HG03439 (cell line): ENCODE data around the gene OR51V1.
"Not testable (repeated sequence)": the region's sequence is repeated elsewhere in the genome, so short reads cannot be mapped to it uniquely, and the experiment has no call there.

Experiments
- ATAC-seq: cut with Tn5 transposase; IDR thresholded peaks from one replicate; pipeline ENCODE4 v1.9.1; 2021; ENCODE audit warnings: mild to moderate bottlenecking, moderate library complexity; ENCODE audit not compliant: unreplicated experiment

Gene OR51V1

DNA sequence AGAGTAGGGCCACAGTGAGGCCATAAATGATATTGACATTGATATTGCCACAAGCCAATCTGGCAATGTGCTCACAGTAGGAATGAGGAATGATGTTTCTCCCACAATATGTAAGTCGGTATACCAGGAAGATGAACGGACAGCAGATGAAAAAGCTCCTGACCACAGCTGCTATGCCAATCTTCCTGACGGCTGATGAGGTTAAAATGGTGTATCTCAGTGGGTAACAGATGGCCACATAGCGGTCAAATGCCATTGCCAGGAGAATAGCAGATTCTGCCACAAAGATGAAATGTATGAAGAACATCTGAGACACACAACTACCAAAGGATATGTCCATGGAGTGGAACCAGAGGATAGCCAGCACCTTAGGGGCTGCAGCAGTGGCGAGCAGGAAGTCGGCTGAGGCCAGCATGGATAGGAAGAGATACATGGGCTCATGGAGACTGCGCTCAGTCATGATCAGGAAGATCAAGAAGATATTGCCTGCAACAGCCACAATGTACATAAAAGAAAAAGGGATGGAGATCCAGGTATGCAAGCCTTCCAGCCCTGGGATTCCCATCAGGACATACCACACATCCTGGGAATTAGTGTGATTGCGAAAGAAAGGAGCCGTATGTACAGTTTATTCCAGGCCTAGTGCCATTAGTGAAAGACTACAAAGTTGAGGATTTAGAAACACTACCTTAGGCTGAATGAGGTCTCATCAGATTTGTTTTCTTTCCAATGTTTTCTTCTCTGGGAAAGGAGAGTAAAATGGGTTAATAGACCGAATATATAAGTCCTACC lies 22.2 kb downstream of the OR51V1 start:
- ATAC-seq, result no peak

DNA sequence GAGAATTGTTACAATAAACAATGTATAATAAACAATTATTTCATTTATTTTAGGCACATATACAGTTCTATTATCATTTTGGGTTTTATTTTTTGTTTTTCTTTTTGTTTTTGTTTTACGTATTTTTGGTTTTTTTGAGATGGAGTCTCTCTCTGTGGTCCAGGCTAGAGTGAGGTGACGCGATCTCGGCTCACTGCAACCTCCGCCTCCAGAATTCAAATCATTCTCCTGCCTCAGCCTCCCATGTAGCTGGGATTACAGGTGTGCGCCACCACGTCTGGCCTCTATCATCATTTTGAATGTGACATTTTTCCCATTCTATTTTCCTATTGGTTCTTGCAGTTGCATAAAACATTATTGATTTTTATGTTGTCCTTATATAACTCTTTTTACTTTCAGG lies 25.5 kb downstream of the OR51V1 start:
- ATAC-seq, result no peak

DNA sequence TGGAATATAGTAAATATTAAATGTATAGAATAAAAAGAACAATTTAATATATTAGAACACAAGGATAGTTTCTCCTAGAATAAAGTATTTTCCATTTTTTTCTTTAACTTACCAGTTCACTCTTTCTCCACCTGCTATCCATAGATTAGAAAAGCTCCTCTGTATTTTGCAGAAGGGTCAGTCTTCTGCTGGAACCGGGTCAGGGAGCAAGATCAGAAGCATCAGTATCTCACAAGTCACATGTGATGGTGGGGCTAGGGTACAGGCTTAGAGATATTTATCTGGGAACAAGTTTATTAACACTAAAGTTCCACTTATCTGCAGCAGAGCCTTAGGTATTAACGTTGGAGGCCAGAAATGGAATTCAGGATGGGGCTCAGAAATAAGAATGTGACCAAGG lies 28.6 kb downstream of the OR51V1 start:
- no peak for ATAC-seq

DNA sequence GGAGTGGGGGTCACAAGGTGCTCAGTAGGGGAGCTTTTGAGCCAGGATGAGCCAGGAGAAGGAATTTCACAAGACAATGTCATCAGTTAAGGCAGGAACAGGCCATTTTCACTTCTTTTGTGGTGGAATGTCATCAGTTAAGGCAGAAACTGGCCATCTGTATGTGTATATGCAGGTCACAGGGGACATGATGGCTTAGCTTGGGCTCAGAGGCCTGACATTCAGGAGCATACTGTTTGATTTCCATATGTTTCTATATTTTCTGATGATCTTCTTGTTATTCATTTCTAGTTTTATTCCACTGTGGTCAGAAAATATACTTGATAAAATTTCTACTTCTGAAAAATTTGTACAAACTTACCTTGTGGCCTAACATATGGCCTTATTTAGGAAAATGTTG lies 34.6 kb downstream of the OR51V1 start:
- ATAC-seq, result not testable (repeated sequence)

DNA sequence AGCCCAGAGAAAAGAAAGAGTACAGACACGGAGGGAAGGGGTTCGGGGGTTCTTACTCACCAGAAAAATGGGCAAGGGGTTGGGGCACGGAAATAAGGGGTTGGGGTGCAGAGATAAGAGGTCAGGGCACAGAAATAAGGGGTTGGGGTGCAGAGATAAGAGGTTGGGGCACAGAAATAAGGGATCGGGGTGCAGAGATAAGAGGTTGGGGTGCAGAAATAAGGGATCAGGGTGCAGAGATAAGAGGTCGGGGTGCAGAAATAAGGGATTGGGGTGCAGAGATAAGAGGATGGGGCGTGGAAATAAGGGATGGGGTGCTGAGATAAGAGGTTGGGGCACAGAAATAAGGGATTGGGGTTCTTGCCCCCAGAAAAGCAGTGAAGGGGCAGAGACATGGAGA lies 35.7 kb downstream of the OR51V1 start:
- ATAC-seq, result not testable (repeated sequence)

DNA sequence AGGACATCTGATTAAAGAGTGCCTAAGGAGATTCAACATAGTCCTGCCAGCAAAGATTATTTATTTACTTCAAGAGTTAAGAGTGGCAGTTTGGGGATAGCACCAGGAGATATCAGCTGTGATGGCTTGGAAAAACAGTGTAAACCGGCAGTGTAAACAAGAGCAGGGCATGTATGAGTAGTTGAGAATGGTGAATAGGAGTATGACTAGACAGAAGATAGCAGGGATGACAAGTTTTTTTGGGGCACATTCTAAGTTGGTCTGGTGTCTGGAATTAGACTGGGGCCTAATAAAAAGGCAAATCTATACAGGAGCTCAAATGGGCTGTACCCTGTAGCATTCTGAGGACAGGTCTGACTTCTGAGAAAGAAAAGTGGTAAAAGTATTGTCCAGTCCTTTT lies 39.4 kb downstream of the OR51V1 start:
- not testable (repeated sequence) for ATAC-seq

DNA sequence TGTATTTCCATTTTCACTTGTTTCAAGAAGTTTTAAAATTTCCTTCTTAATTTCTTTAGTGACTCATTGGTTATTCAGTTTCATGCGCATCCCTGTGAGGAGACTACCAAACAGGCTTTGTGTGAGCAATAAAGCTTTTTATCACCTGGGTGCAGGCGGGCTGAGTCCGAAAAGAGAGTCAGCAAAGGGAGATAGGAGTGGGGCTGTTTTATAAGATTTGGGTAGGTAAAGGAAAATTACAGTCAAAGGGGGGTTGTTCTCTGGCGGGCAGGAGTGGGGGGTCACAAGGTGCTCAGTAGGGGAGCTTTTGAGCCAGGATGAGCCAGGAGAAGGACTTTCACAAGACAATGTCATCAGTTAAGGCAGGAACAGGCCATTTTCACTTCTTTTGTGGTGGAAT lies 40.3 kb downstream of the OR51V1 start:
- not testable (repeated sequence) for ATAC-seq

DNA sequence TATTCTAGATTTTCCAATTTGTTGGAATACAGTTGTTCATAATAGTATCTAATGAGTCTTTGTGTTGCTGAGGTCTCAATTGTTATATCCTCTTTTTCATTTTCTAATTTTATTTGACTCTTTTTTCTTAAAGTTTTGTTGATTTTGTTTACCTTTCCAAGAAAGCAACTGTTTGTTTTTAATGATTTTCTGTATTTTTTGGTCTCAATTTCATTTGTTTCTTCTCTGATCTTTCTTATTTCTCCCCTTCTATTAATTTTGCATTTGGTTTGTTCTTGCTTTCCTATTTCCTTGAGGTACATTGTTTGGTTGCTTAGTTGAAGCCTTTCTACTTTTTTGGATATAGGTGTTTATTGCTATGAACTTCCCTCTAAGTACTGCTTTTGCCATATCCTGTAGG lies 40.7 kb downstream of the OR51V1 start:
- no peak for ATAC-seq

DNA sequence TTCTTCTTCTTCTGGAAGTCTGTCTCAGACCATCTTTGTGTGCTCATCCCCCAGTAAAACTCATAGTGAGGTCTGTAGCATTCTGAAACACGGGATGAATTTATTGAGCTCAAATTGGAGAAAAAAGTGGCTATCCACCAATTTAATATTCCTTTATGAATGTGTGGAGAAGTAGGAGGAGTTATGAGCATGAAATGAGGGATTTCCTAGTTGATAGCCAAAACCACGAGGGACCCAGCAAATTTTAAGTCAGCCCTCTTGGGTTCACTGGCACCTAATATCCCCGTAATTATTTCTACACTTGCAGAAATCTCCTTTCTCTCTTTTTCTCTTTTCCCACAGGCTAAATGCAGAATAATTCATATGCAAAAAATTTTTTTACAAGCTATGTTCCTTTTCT lies 45.8 kb downstream of the OR51V1 start, which contains the start of gene OR52A1:
TSS of gene OR52A1 (minus strand) at position 101 of the 400 bp plus-strand sequence. CDS start 2,388 bp downstream, outside the sequence.
- ATAC-seq, result no peak

DNA sequence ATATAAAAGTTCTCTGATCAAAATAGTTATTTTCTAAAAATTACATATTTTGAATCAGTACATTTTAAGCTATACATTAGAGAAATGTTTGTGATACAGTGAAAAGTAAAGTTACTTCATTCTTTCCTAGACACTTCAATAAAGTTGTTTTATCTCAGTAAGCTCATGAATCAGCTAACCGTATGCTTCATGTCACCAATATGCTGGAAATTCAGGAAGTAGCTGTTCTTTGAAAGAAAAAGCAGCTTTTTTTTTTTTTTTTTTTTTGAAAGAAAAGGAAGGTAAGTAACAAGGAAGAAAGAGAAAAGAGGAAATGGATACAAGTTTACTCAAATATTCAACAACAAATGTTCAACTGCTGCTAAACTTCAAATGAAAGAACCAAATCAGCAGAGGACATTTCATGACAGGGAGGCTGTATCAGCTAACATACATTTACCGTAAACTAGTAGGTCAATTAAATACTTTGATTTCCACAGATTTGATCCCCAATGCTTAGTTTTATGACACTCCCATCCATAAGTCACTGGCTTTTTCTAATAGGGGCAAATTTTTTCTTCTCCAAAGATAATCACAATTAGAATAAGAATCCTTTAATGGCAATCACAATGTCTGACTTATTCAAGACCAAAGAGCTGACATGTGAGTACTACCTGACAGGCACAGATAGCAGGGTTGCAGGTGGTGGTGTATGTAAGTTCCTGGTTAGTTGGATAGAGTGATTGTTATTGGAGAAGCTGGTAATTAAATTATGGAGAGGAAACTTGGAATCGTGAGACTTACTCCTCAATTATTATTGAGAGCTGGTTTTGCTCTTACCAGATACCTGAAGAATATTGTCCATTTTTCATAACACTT lies 46.7 kb downstream of the OR51V1 start:
- no peak for ATAC-seq

DNA sequence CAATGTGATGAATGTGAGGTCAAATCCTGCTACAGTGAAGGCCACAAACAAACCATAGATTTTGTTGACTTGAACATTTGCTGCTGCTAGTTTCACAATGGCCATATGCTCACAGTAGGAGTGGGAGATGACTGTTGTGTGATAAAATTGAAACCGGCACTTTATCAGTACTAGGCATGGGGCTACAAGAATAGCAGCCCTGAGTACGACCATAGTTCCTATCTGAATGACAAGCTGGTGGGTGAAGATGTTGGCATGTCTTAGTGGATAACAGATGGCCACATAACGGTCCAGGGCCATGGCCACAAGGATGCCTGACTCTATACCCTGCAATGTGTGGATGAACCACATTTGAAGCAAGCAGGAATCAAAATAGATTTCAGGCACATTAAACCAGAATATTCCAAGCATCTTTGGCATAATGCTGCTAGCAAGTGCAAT lies 48.7 kb downstream of the OR51V1 start:
- ATAC-seq, result no peak
